WTC11 (cell line): ENCODE results near the gene SYT1. TPM values are rescaled to one million over a fixed set of nuclear protein-coding genes. Genes with fewer than 3 reads are reported as not detected.

Experiments used
- ATAC-seq: fragments of 200-7000 bp; cut with Tn5 transposase; 2 replicates; pipeline ENCODE4 v1.10.0; 2021; ENCODE audit warnings: mild to moderate bottlenecking, moderate library complexity
- CTCF ChIA-PET: fragments of 300-600 bp; sonication (Branson Sonifier 250); formaldehyde crosslinking; loops from one replicate; lab custom pipeline; 2021; ENCODE audit warnings: antibody characterized with exemption; lab: Charles Lee
- POLR2A ChIA-PET: fragments of 350-600 bp; sonication (Branson Sonifier 250); formaldehyde crosslinking; loops from one replicate; lab custom pipeline; 2021; ENCODE audit warnings: antibody characterized with exemption; lab: Charles Lee
- DNase-seq: peaks from one replicate; pipeline ENCODE4 v3.0.0; 2021; ENCODE audit warnings: low spot score
- H3K27ac Mint-ChIP-seq: 2 replicates; pipeline ENCODE4 v1.8.0; 2021; ENCODE audit warnings: mixed read lengths
- H3K27me3 Mint-ChIP-seq: 2 replicates; pipeline ENCODE4 v1.8.0; 2021; ENCODE audit warnings: low read depth, mild to moderate bottlenecking, moderate library complexity, mixed read lengths
- H3K36me3 Mint-ChIP-seq: 2 replicates; pipeline ENCODE4 v1.8.0; 2021; ENCODE audit warnings: mixed read lengths
- H3K4me1 Mint-ChIP-seq: 2 replicates; pipeline ENCODE4 v1.8.0; 2022; ENCODE audit warnings: mixed read lengths
- H3K4me3 Mint-ChIP-seq: 2 replicates; pipeline ENCODE4 v1.8.0; 2021; ENCODE audit warnings: mild to moderate bottlenecking, moderate library complexity, mixed read lengths
- H3K9me3 Mint-ChIP-seq: 2 replicates; pipeline ENCODE4 v1.8.0; 2021; ENCODE audit warnings: mixed read lengths
- CTCF ChIP-seq: fragments of 200-600 bp; IDR thresholded peaks from 2 replicates; pipeline ENCODE4 v1.8.0; 2022; ENCODE audit warnings: antibody characterized with exemption
- ELF4 ChIP-seq: sonication (generic); formaldehyde crosslinking; IDR thresholded peaks from 2 replicates; pipeline ENCODE4 v1.8.1; 2022; ENCODE audit warnings: low read depth, mild to moderate bottlenecking, moderate library complexity, missing genetic modification reagents
- GTF2I ChIP-seq: fragments of 250-450 bp; sonication (Bioruptor Pico); conservative IDR thresholded peaks from 2 replicates; pipeline ENCODE4 v1.4.0; 2021; ENCODE audit warnings: mild to moderate bottlenecking
- HMGXB4 ChIP-seq: sonication (generic); formaldehyde crosslinking; IDR thresholded peaks from 2 replicates; pipeline ENCODE4 v1.8.1; 2023; ENCODE audit warnings: mild to moderate bottlenecking, moderate library complexity, missing genetic modification reagents
- IRF1 ChIP-seq: sonication (generic); formaldehyde crosslinking; IDR thresholded peaks from 2 replicates; pipeline ENCODE4 v1.8.0; 2023; ENCODE audit warnings: missing genetic modification reagents
- JAZF1 ChIP-seq: fragments of 250-450 bp; sonication (Bioruptor Pico); IDR thresholded peaks from 2 replicates; pipeline ENCODE4 v1.9.0; 2021; ENCODE audit warnings: moderate library complexity, mild to moderate bottlenecking, inconsistent platforms
- KAT7 ChIP-seq: sonication (generic); formaldehyde crosslinking; IDR thresholded peaks from 2 replicates; pipeline ENCODE4 v1.8.1; 2023; ENCODE audit warnings: missing genetic modification reagents, mild to moderate bottlenecking, borderline replicate concordance
- MLX ChIP-seq: sonication (generic); formaldehyde crosslinking; IDR thresholded peaks from 2 replicates; pipeline ENCODE4 v1.8.1; 2023; ENCODE audit warnings: mild to moderate bottlenecking, missing genetic modification reagents, moderate library complexity
- NFYB ChIP-seq: sonication (generic); formaldehyde crosslinking; conservative IDR thresholded peaks from 2 replicates; pipeline ENCODE4 v1.8.0; 2022; ENCODE audit warnings: low read depth, missing genetic modification reagents
- NR1H2 ChIP-seq: sonication (generic); formaldehyde crosslinking; IDR thresholded peaks from 2 replicates; pipeline ENCODE4 v1.9.0; 2021; ENCODE audit warnings: mild to moderate bottlenecking, moderate library complexity, missing genetic modification reagents
- PREB ChIP-seq: sonication (generic); formaldehyde crosslinking; IDR thresholded peaks from 2 replicates; pipeline ENCODE4 v1.8.1; 2022; ENCODE audit warnings: mild to moderate bottlenecking, missing genetic modification reagents, moderate library complexity, borderline replicate concordance
- RORB ChIP-seq: fragments of 250-450 bp; sonication (Bioruptor Pico); IDR thresholded peaks from 2 replicates; pipeline ENCODE4 v1.9.0; 2021; ENCODE audit warnings: mild to moderate bottlenecking
- SMAD3 ChIP-seq: sonication (generic); formaldehyde crosslinking; IDR thresholded peaks from 2 replicates; pipeline ENCODE4 v1.8.0; 2022; ENCODE audit warnings: missing genetic modification reagents, mild to moderate bottlenecking, borderline replicate concordance
- SP1 ChIP-seq: sonication (generic); formaldehyde crosslinking; conservative IDR thresholded peaks from 2 replicates; pipeline ENCODE4 v1.8.1; 2022; ENCODE audit warnings: missing genetic modification reagents
- TEAD1 ChIP-seq: sonication (generic); formaldehyde crosslinking; IDR thresholded peaks from 2 replicates; pipeline ENCODE4 v1.8.0; 2022; ENCODE audit warnings: mild to moderate bottlenecking, missing genetic modification reagents
- ZBTB21 ChIP-seq: sonication (generic); formaldehyde crosslinking; IDR thresholded peaks from 2 replicates; pipeline ENCODE4 v1.8.1; 2023; ENCODE audit warnings: mild to moderate bottlenecking, missing genetic modification reagents, borderline replicate concordance
- ZNF138 ChIP-seq: sonication (generic); formaldehyde crosslinking; conservative IDR thresholded peaks from 2 replicates; pipeline ENCODE4 v1.8.1; 2022; ENCODE audit warnings: mild to moderate bottlenecking, moderate library complexity, missing genetic modification reagents
- ZNF219 ChIP-seq: sonication (generic); formaldehyde crosslinking; IDR thresholded peaks from 2 replicates; pipeline ENCODE4 v1.8.0; 2023; ENCODE audit warnings: missing genetic modification reagents, mild to moderate bottlenecking, borderline replicate concordance
- ZNF281 ChIP-seq: sonication (generic); formaldehyde crosslinking; IDR thresholded peaks from 2 replicates; pipeline ENCODE4 v1.8.0; 2023; ENCODE audit warnings: mild to moderate bottlenecking, missing genetic modification reagents
- ZNF425 ChIP-seq: fragments of 250-450 bp; sonication (Bioruptor Pico); conservative IDR thresholded peaks from 2 replicates; pipeline ENCODE4 v1.9.0; 2021; ENCODE audit warnings: mild to moderate bottlenecking
- ZNF671 ChIP-seq: fragments of 250-450 bp; sonication (Bioruptor Pico); IDR thresholded peaks from 2 replicates; pipeline ENCODE4 v1.8.0; 2021; ENCODE audit warnings: mild to moderate bottlenecking
- total RNA-seq: library from RNA; stranded (reverse); gene quantifications from 3 replicates; pipeline ENCODE4 v1.2.3, GENCODE V29; 2021

Gene SYT1
- total RNA-seq, 1 experiment from 2014 or later, result 45.2 TPM

GRCh38 chr12:78863482-78864402 is 832 bp upstream of the SYT1 start (continued):
- TF ChIP-seq TEAD1 (CRISPR knock-in tag) (peak; percentile 82; the same call in 1 of the 2 replicates), MLX (no peak), ZBTB21 (CRISPR knock-in tag) (no peak), IRF1 (CRISPR knock-in tag) (no peak), JAZF1 (no peak), ZNF425 (0 out of 2 replicates have a peak, but pooled peaks have one; percentile 46), ZNF281 (CRISPR knock-in tag) (peak; percentile 58; the same call in 1 of the 2 replicates), ELF4 (CRISPR knock-in tag) (no peak), NFYB (no peak)

- DNase-seq, result no peak
- POLR2A ChIA-PET, result interaction anchor here (0.8 to 1.8 kb wide), 3 partner anchors 10 to 21 kb away, joined by 3 to 10 read pairs (median 4); no protein-coding TSS in a partner anchor
- CTCF ChIA-PET, result interaction anchor here (0.5 to 1.7 kb wide), 4 partner anchors 19 to 303 kb away, joined by 3 to 6 read pairs (median 4); no protein-coding TSS in a partner anchor
- Mint-ChIP-seq H3K27ac (peak overlapping the region; percentile 49), H3K4me1 (peaks cover 52% of the 10 kb centered on the region), H3K36me3 (no peaks in the 10 kb centered on the region), H3K27me3 (no peaks in the 10 kb centered on the region), H3K9me3 (peaks cover 3% of the 10 kb centered on the region; the same call in 1 of the 2 replicates), H3K4me3 (peak overlapping the region; percentile 96)
- peak; percentile 0; the same call in 1 of the 2 replicates for ATAC-seq
- TF ChIP-seq CTCF, result no peak
- TF ChIP-seq SP1 (CRISPR knock-in tag), result no peak
- TF ChIP-seq SMAD3, result no peak
- no peak for TF ChIP-seq TEAD1 (CRISPR knock-in tag)
- peak; percentile 33; the same call in 1 of the 2 replicates for TF ChIP-seq HMGXB4
- no peak for TF ChIP-seq NR1H2 (CRISPR knock-in tag)
- no peak for TF ChIP-seq ZNF671 (CRISPR knock-in tag)
- TF ChIP-seq GTF2I (CRISPR knock-in tag), result no peak
- TF ChIP-seq KAT7 (CRISPR knock-in tag), result peak; percentile 90; the same call in 1 of the 2 replicates
- TF ChIP-seq ZNF138 (CRISPR knock-in tag), result no peak
- no peak for TF ChIP-seq RORB
- TF ChIP-seq PREB (CRISPR knock-in tag), result no peak
- peak; percentile 78; the same call in 1 of the 2 replicates for TF ChIP-seq ZNF219 (CRISPR knock-in tag)
These were observed 393 bp downstream of the SYT1 start for GRCh38 chr12:78864870-78865463.
